ENCODE results near the gene GNG7.

GNG7 gene

GRCh38 chr19:2634228-2634951, 68.1 kb downstream of the GNG7 start:
- no peak for TF ChIP-seq CTCF (IDR thresholded peaks at IDR 0.05; ENCODE audit: low read depth, low read length, missing control alignments)
- DNase-seq (ENCODE audit: low read depth), result no peak
- H3K4me3 ChIP-seq (ENCODE audit: low read depth, low read length), result no peak overlapping the region
- in situ Hi-C loops (cut with HindIII; ENCODE audit: low sequenced_read_pairs), result no loop called here

GRCh38 chr19:2633693-2634075, 68.8 kb downstream of the GNG7 start:
- H3K4me3 ChIP-seq (ENCODE audit: low read depth, low read length), result no peak overlapping the region
- in situ Hi-C loops (cut with HindIII; ENCODE audit: low sequenced_read_pairs), result no loop called here
- TF ChIP-seq CTCF (IDR thresholded peaks at IDR 0.05; ENCODE audit: low read depth, low read length, missing control alignments), result no peak
- no peak for DNase-seq (ENCODE audit: low read depth)

GRCh38 chr19:2631213-2631821, 71.2 kb downstream of the GNG7 start:
- no peak overlapping the region for H3K4me3 ChIP-seq (ENCODE audit: low read depth, low read length)
- DNase-seq (ENCODE audit: low read depth), result no peak
- in situ Hi-C loops (cut with HindIII; ENCODE audit: low sequenced_read_pairs), result no loop called here
- TF ChIP-seq CTCF (IDR thresholded peaks at IDR 0.05; ENCODE audit: low read depth, low read length, missing control alignments), result no peak

GRCh38 chr19:2630352-2631001, 72.0 kb downstream of the GNG7 start:
- no peak overlapping the region for H3K4me3 ChIP-seq (ENCODE audit: low read depth, low read length)
- DNase-seq (ENCODE audit: low read depth), result no peak
- in situ Hi-C loops (cut with HindIII; ENCODE audit: low sequenced_read_pairs), result no loop called here
- no peak for TF ChIP-seq CTCF (IDR thresholded peaks at IDR 0.05; ENCODE audit: low read depth, low read length, missing control alignments)

GRCh38 chr19:2629491-2630351, 72.8 kb downstream of the GNG7 start:
- TF ChIP-seq CTCF (IDR thresholded peaks at IDR 0.05; ENCODE audit: low read depth, low read length, missing control alignments), result no peak
- in situ Hi-C loops (cut with HindIII; ENCODE audit: low sequenced_read_pairs), result no loop called here
- no peak overlapping the region for H3K4me3 ChIP-seq (ENCODE audit: low read depth, low read length)
- DNase-seq (ENCODE audit: low read depth), result no peak

- DNase-seq (ENCODE audit: low read depth), result no peak
- H3K4me3 ChIP-seq (ENCODE audit: low read depth, low read length), result no peak overlapping the region
- in situ Hi-C loops (cut with HindIII; ENCODE audit: low sequenced_read_pairs), result no loop called here
- TF ChIP-seq CTCF (IDR thresholded peaks at IDR 0.05; ENCODE audit: low read depth, low read length, missing control alignments), result no peak
Measured at GRCh38 chr19:2628597-2628996, 73.9 kb downstream of the GNG7 start.
